Activated CD8-positive, alpha-beta memory T cell treated with anti-CD3 and anti-CD28 coated beads, Interleukin-2, amount 50 U/mL, for 1 hour (primary cell): ENCODE data around the gene GRM2.

Source experiments
- DNase-seq: peaks from one replicate; pipeline ENCODE4 v3.0.0-alpha.2; 2020; ENCODE audit errors: extremely low read depth

The GRM2 gene

DNA sequence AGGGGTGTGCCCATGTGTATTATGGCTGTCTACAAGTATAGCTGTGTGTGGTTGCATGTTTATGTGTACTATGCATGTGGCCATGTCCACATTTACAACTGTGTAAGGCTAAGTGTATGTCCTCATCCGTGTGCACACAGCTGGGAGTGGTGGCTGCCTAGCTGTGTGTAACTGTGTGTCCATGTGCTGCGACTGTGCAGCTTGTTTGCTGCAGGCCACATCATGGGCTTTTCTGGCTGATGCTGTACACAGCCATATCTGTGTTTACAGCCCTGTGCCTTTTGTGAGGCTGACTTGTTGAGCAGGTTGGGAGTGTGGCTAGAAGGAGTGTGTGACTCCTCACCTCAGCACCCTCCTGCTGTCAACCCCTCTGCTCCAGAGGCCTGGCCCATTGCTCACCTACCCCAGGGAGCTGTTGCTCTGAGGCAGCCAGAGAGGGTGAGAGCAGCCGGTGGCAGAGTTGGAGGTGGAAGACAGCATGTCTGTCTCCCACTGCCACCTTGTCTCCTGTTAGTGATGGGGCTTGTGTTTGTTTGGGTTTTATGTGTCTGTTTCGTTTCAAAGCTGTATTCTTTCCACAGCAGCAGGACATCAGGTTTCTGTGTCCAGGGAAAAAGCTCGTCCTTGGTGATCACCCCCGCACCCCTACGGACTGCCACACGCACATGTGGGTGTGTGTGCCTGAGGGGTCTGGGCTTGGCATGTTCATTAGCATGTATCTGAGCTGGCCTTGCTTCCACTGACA is 1.4 kb upstream of the GRM2 start:
- DNase-seq: no peak

DNA sequence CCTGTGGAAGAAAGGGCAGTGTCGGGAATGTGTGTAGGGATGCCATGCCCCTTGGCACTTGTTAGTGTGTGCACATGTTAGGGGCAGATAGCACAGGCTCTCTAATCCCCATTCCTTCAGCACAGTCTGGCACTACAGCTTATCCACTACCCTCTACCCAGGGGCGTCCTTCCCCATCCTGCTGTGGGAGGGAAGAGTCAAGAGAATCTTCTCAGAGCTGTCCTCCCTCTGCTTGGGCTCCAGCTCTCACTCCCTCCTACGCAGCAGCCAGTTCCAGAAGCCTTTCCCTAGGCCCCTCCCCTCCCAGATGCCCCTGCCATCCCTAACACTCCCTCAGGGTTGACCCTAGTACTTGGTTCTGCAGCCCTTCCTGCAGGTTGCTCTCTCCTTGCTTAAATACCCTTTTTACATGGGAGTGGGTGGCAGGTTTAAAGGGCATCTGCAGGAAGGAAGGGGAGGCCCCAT is 815 bp upstream of the GRM2 start:
- no peak for DNase-seq

DNA sequence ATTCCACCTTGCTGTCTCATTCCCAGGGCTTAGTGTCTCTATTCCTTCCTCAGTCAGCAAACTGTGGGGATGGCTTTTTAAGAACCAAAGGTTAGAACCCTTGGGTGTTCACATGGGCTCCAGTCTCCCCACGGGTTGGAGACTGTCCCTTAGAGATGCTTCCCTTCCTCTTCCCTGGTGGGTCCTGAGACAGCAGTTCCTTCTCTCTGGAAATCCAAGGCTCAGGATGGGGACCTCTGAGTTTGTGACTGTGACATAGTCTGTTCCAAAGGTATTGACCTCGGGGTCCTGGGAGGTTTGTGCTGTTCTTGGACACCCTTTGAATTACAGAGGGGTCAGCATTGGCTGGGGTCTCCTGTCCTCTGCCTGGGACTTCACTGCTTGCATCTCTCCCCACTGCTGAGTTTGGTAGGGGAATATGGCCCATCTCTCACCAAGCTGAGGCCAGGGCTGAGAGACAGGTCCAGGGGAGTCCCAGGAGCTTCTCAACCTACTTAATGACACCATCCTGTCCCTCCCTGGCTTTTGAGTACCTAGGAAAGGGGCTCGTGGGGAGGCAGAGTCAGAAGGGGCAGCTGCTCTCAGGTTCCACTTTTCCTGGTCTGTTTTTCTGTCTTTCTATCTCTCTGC is 1.5 kb downstream of the GRM2 start:
- no peak for DNase-seq

DNA sequence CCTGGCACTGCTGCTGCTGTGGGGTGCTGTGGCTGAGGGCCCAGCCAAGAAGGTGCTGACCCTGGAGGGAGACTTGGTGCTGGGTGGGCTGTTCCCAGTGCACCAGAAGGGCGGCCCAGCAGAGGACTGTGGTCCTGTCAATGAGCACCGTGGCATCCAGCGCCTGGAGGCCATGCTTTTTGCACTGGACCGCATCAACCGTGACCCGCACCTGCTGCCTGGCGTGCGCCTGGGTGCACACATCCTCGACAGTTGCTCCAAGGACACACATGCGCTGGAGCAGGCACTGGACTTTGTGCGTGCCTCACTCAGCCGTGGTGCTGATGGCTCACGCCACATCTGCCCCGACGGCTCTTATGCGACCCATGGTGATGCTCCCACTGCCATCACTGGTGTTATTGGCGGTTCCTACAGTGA is 2.1 kb downstream of the GRM2 start:
- no peak for DNase-seq

DNA sequence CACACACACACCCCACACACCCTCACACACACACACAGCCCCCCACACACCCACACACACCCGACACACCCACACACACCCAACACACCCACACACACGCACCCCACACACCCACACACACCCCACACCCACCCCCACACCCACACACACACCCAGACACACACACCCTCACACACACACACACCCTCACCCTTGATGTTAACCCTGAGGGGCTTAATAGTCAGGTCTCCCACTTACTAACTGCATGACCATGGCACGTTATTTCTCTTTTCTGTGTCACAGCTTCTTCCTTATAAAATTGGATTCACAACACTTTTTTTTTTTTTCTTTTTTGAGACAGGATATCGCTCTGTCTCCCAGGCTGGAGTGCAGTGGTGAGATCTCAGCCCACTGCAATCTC is 2.8 kb downstream of the GRM2 start:
- no peak for DNase-seq

DNA sequence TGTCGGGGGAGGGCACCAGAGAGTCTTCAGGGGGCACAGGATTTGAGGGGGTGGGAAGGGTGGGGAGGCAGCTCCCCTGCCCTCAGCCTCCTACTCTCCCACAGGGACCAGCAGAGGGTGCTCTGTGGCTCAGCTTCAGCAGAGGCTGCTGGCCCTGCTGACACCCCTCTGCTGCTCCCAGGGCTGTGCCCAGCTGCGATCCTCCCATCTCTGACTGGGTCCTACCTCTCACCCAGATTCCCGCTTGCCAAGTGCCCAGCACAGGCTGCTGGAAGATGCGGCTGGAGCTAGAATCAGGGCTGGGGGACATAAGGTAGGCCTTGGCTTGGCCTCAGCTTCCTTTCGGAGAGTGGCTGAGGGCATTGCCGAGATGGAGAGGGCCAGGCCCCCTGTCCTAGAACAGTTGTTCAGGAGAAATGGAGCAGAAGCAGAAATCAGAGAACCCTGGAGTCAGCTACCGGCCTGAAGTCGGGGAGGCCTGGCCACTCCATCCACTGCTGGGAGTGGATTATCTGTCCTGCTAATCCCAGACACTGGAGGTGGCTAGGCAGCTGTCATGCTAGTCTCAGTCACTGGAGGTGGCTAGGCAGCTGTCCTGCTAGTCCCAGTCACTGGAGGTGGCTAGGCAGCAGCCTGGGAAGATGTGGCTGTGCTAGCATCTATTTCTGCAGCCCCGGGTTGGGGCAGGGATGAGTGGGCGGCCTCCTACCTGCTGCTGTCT is 3.9 kb downstream of the GRM2 start:
- DNase-seq: no peak

DNA sequence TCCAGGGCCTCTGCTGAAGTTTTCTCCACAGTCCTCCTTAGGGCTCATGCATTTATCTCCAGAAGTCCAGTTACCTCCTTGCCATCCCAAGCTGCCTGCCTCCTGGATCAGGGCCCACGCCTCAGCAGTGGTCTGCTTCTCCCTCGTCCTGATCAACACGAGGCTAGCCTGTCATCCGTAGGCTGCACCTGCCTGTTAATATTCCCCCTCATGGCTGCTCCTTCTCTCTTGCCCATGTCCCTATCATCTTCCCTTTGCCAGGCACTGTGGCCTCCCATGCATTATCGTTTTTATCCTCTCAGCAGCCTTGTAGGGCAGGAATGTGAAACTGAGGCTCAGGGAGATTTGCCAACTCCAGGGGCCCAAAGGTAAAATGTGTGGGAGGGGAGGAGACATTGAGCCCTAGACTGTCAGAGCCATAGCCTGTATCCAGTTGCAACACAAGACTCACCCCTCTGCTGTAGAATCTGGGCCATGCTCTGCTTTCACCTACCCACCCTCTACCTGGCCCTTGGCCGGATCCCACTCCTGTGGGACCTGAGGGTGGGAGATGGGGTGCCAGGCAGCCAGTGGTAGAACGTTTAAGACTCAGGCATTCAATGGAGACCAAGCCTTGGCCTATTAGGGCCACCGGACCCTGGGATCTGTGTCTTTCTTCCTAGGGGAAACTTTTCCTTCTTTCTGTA is 4.6 kb downstream of the GRM2 start:
- DNase-seq: no peak

DNA sequence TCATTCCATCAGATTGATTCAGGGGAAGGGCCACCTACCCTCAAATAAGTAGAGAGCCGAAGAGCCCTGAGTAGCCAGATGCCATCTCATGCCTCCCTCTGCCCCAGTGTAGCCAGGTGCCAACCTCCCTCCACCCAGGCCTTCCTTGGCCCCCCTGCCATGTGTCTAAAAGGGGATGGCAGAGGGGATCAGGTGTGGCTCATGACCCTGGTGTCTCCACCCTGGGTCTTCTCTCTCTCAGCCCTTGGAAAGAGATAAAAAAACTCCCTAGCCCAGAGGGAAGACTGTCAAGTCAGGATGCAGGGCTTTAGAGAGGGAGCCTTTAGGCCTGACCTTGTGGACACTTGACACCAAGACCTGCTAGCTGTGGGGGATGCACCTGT is 5.2 kb downstream of the GRM2 start:
- no peak for DNase-seq

DNA sequence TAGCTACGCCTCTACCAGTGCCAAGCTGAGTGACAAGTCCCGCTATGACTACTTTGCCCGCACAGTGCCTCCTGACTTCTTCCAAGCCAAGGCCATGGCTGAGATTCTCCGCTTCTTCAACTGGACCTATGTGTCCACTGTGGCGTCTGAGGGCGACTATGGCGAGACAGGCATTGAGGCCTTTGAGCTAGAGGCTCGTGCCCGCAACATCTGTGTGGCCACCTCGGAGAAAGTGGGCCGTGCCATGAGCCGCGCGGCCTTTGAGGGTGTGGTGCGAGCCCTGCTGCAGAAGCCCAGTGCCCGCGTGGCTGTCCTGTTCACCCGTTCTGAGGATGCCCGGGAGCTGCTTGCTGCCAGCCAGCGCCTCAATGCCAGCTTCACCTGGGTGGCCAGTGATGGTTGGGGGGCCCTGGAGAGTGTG is 5.7 kb downstream of the GRM2 start:
- no peak for DNase-seq

DNA sequence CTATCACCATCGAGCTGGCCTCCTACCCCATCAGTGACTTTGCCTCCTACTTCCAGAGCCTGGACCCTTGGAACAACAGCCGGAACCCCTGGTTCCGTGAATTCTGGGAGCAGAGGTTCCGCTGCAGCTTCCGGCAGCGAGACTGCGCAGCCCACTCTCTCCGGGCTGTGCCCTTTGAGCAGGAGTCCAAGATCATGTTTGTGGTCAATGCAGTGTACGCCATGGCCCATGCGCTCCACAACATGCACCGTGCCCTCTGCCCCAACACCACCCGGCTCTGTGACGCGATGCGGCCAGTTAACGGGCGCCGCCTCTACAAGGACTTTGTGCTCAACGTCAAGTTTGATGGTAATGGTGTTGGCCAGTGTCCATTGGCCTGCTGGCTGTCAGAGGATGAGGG is 6.1 kb downstream of the GRM2 start:
- DNase-seq: no peak

DNA sequence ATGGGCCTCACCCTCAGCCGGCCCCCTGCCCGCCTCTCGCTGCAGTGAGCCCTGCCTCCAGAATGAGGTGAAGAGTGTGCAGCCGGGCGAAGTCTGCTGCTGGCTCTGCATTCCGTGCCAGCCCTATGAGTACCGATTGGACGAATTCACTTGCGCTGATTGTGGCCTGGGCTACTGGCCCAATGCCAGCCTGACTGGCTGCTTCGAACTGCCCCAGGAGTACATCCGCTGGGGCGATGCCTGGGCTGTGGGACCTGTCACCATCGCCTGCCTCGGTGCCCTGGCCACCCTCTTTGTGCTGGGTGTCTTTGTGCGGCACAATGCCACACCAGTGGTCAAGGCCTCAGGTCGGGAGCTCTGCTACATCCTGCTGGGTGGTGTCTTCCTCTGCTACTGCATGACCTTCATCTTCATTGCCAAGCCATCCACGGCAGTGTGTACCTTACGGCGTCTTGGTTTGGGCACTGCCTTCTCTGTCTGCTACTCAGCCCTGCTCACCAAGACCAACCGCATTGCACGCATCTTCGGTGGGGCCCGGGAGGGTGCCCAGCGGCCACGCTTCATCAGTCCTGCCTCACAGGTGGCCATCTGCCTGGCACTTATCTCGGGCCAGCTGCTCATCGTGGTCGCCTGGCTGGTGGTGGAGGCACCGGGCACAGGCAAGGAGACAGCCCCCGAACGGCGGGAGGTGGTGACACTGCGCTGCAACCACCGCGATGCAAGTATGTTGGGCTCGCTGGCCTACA is 8.5 kb downstream of the GRM2 start:
- no peak for DNase-seq

DNA sequence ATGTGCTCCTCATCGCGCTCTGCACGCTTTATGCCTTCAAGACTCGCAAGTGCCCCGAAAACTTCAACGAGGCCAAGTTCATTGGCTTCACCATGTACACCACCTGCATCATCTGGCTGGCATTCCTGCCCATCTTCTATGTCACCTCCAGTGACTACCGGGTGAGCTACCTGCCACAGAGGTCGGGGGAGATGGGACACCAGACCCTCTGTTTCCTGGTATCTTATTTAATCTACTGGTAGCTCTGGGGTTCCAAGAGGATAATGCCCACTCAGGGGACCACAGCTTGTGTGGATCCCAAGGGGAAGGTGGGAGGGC is 9.1 kb downstream of the GRM2 start:
- DNase-seq: no peak

DNA sequence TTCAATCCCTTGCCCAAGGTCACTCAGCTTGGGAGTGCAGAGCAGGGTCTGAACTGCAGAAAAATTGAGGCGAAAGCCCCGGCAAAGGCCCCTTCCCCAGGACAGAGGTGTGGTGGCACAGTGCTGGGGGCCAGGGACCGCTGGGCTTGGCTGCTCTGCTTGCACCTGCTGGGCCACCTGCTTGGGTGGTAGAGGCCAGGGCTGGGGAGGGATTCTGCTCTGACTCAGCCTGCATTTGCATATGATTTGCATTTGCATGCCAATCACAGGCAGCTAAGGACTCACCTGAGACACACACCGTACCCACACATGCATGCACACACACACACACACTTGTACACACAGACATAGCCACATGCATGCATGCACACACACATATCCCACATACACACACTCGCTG is 9.9 kb downstream of the GRM2 start:
- DNase-seq: no peak

DNA sequence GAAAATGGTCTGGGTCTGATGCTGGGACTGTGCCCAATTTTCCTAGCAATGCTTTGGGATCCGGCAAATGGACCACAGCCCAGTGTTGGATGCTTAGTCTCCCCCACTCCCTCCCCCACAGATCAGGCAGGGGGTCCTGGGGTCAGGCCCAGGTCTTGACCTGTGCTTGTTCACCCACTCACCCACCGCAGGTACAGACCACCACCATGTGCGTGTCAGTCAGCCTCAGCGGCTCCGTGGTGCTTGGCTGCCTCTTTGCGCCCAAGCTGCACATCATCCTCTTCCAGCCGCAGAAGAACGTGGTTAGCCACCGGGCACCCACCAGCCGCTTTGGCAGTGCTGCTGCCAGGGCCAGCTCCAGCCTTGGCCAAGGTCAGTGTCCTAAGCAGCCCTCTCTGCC is 10.6 kb downstream of the GRM2 start:
- no peak for DNase-seq

DNA sequence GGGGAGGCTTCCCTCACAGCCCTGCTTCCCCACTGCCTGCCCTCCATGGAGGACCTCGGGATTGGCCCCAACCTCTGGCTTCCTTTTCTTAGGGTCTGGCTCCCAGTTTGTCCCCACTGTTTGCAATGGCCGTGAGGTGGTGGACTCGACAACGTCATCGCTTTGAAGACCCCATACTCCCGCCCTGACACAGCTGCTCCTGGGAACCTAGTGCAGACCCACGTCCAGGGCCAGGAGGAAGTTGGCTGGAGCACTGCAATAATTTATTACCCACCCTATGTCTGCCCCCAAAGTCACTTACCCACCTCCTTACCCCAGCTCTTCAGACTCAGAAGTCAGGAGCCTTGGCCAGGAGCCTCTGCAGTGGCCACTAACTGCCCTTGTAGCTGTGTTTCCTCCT is 11.1 kb downstream of the GRM2 start:
- no peak for DNase-seq

DNA sequence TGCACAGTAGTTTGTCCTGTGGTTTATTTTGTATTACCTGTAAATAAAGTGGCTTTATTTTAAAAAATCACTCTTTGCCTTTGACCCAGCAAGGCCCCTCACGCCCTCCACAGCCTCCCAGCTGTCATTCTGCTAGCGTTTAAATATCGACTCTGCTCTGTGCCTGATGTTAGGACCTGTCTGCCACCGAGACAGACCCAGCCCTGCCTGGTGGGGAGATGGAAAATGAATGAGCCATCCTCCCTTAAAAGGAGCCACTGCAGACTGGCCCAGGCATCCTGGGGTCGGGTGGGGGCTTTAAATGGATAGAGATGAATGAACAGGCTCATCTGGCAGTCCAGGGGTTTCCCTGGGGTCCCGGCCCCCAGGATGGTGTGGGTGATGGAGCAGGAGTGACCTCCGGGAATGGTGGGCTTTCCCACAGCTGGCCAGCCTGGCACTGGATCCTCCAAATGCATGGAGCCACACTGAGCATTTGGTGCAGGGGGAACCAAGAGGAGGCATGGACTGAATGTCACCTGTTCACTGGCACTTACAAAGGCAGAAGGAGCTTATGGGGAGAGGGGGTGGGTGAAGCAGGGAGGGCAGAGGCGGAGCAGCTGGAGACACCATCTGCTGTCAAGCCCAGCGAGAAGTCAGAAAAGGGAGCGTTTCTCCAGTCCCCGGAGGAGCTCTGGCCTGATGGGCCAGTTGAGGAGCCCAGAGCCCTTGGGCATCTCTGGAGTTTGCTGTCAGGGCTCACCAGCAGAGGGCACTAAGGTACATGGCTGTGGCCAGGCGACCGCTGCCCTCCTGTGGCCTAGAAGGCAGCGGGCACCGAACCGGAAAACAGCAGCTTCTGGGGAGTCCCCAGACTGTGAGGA is 11.9 kb downstream of the GRM2 start:
- no peak for DNase-seq

DNA sequence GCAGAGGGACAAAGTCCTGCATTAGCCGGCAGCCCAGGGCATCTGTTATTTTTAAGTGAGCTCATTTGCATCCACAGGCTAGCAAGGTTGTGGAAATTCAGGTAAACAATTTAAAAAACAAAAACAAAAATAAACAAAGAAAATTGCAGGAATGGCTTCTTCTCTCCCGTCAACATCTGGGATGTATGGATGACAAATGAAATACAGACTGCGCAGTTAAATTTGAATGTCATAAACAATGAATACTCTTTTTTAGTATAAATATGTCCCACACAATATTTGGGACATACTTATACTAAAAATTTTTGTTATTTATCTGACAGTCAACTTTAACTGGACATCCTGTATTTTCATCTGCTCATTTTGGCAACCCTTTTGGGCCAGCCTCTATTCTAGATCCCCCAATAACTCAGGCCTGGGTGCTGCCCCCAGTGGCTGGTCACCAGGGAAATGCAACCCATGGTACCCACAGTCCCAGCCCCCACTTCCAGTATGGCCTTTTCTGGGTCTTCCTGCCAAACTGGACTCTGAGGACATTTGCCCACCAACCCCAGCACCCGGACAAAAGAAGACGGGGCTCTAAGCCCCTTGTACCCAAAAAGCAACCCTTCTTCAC is 12.7 kb downstream of the GRM2 start:
- DNase-seq: no peak

DNA sequence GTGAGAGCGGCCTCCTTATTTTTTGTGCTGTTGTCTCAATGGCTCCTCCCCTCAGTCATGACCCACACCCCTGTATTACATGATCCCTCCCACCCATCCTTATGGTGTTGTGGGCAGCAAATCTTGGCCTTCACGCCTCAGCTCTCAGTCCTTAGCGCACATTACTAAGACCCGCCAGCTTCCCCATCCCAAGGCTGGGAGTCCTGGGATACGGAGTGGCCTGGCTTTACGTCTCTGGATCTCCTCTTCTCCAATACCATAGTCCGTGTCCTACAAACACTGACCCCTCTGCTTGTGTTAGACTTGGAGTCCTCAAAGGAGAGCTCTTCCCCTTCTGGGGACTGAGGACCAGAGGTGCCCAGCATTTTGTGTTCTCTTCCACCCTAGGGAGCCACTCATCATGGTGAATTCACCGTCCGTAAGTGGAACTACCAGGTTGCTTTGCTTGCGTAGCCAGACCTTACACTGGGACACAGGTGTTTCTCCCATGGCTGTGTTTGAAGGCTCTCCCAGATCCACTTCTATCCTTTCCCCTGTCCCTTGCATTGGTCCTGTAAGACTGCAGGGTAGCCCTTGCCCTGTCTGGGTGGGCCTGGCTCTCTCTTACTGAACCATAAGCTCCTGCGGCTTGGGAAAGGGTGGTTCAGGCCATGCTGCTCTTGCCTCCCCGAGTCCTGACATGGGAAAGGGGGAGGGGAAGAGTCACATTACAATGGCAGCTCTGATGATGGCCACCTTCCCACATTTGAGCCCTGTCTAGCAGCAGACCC is 13.6 kb downstream of the GRM2 start:
- DNase-seq: no peak

DNA sequence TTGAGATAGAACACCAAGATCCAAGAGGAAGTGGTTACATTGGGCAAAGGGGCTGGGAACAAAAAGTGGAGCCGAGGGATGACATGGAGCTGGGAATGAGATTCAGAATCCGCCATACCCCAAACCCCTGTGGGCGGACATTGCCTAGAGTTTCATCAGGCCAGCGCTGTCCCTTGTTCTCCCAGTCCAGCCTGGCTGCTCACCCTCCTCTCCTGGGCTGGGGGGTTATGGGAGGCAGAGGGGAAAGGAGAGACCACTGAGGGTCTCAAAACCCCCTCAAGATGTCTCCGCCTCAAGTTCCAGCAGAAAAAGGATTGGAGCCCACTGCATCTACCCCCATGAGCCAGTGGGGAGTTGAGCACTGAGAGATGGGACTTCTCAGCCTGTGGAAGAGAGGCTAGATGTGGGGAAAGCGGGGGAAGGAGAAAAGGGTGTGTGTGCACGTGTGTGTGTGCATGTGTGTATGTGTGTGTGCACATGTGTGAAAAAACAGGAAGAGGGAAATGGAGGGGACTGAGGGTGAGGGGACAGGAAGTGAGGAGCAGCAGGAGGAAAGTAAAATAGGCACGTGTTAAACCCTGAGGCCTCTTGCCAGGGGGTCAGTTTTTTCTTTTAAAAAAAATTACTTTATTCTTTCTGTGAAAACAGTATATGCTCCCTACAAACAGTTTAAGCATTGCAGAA is 14.3 kb downstream of the GRM2 start:
- DNase-seq: no peak
